Astrocyte (in vitro differentiated cells and primary cell): ENCODE results near the gene THRA. TPM values are rescaled to one million over a fixed set of nuclear protein-coding genes. Genes with fewer than 3 reads are reported as not detected.

Experiments
- DNase-seq: peaks from one replicate; pipeline ENCODE4 v3.0.0-alpha.2; 2010; ENCODE audit warnings: low read depth
- FAIRE-seq: peaks from 2 replicates; lab custom pipeline; 2011; peaks lifted over from hg19 to GRCh38; lab: Jason Lieb, UNC
- H2AFZ ChIP-seq: 2 replicates; pipeline ENCODE4 v1.6.0; 2012; ENCODE audit warnings: low read depth, low read length, inconsistent platforms
- H3K27ac ChIP-seq: 2 replicates; pipeline ENCODE4 v1.5.1; 2011; ENCODE audit warnings: low read depth, low read length, inconsistent platforms
- H3K27me3 ChIP-seq: 2 replicates; pipeline ENCODE4 v1.6.0; 2011; ENCODE audit warnings: low read length, inconsistent platforms; ENCODE audit not compliant: insufficient read depth
- H3K36me3 ChIP-seq: 2 replicates; pipeline ENCODE4 v1.5.1; 2011; ENCODE audit warnings: low read length, inconsistent platforms; ENCODE audit not compliant: insufficient read depth
- H3K4me1 ChIP-seq: 2 replicates; pipeline ENCODE4 v1.5.1; 2011; ENCODE audit warnings: low read length, inconsistent platforms; ENCODE audit not compliant: insufficient read depth
- H3K4me2 ChIP-seq: 2 replicates; pipeline ENCODE4 v1.6.0; 2012; ENCODE audit warnings: low read length, inconsistent platforms
- H3K4me3 ChIP-seq: 2 replicates; pipeline ENCODE4 v1.5.1; 2011; ENCODE audit warnings: low read depth, mild to moderate bottlenecking, low read length, inconsistent platforms; ENCODE audit not compliant: insufficient read depth
- H3K79me2 ChIP-seq: 2 replicates; pipeline ENCODE4 v1.6.0; 2012; ENCODE audit warnings: mild to moderate bottlenecking, low read length, inconsistent platforms; ENCODE audit not compliant: insufficient read depth
- H3K9ac ChIP-seq: 2 replicates; pipeline ENCODE4 v1.6.0; 2012; ENCODE audit warnings: mild to moderate bottlenecking, low read length, inconsistent platforms
- H3K9me3 ChIP-seq: 2 replicates; pipeline ENCODE4 v1.5.1; 2012; ENCODE audit warnings: low read depth, mild to moderate bottlenecking, low read length, inconsistent platforms; ENCODE audit not compliant: insufficient read depth
- H4K20me1 ChIP-seq: 2 replicates; pipeline ENCODE4 v1.6.0; 2012; ENCODE audit warnings: low read length, inconsistent platforms; ENCODE audit not compliant: insufficient read depth
- H3K27ac Mint-ChIP-seq: one replicate; pipeline ENCODE4 v1.8.0; 2021; ENCODE audit warnings: mild to moderate bottlenecking, mixed read lengths; ENCODE audit not compliant: unreplicated experiment
- H3K27me3 Mint-ChIP-seq: one replicate; pipeline ENCODE4 v1.8.0; 2021; ENCODE audit warnings: low read depth, mixed read lengths; ENCODE audit not compliant: unreplicated experiment
- H3K36me3 Mint-ChIP-seq: one replicate; pipeline ENCODE4 v1.8.0; 2021; ENCODE audit warnings: low read depth, mixed read lengths; ENCODE audit not compliant: unreplicated experiment
- H3K4me1 Mint-ChIP-seq: one replicate; pipeline ENCODE4 v1.8.0; 2021; ENCODE audit warnings: low read depth, mixed read lengths; ENCODE audit not compliant: unreplicated experiment
- H3K4me3 Mint-ChIP-seq: one replicate; pipeline ENCODE4 v1.8.0; 2021; ENCODE audit warnings: mild to moderate bottlenecking, moderate library complexity, mixed read lengths; ENCODE audit not compliant: unreplicated experiment
- H3K9me3 Mint-ChIP-seq: one replicate; pipeline ENCODE4 v1.8.0; 2021; ENCODE audit warnings: mild to moderate bottlenecking, mixed read lengths; ENCODE audit not compliant: unreplicated experiment
- EZH2 ChIP-seq: IDR thresholded peaks from 2 replicates; pipeline ENCODE4 v1.6.1; 2012; ENCODE audit warnings: mild to moderate bottlenecking, low read length, inconsistent platforms; ENCODE audit not compliant: insufficient read depth
- total RNA-seq: library from RNA; stranded (reverse); gene quantifications from 2 replicates; pipeline ENCODE4 v1.2.1, GENCODE V29; 2021
- TF ChIP-seq, protein P1 (sequence below): IDR thresholded peaks from 2 replicates; pipeline ENCODE4 v1.5.1; 2011; ENCODE audit warnings: low read depth, mild to moderate bottlenecking, inconsistent platforms, low read length, moderate library complexity; ENCODE audit not compliant: insufficient read depth

The THRA gene
- total RNA-seq, 1 donor from 2014 or later: 16.7 TPM

DNA sequence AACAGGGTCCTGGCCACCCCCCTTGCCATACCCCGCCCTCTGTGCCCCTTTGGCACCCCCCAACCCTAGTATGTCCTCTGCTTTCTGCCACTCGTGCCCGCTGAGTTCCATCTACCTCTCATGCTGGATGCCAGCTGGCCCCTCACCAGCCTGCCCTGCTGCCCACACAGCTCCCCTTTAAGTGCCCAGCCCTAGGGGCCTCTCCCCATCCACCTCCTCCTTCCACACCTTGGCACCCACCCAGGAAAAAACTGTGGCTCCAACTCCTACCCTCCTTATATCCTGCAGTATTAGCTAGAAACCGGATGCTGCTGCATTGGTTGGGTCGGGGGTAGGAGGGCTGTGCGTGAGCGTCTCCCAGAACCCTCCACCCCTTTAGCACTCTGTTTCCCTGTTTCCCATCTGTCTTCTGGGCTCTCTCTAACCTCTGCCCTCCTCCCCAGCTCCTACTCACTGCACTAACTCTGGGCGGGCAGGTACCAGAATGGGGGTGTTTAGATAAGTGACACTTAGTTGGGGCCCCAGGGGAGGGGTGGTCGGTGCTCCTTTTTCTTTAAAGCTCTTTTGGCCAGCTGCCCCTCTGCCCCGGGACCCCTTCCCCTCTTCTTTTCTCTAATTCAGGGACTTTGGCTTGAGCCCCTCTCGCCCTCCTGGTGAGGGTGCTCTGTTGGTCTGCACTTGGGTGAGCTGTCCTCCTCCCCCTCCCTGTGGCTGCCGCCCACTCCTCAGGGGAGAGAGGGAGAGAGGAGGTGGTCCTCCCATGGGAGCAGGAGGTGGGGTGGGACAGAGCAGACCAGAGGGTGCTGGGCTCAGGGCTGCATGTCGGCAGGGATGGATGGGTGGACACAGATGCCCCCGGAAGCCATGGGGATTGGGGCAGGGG, 27.7 kb downstream of the THRA start:
- Mint-ChIP-seq H3K27ac (no peak overlapping the region), H3K27me3 (no peaks in the 10 kb centered on the region)
- H3K36me3 ChIP-seq: peaks cover 12% of the 10 kb centered on the region

GRCh38 chr17:40091691-40092397, 29.1 kb downstream of the THRA start:
- no peak overlapping the region for H3K27ac Mint-ChIP-seq
- Histone ChIP-seq H3K9me3 (no peaks in the 10 kb centered on the region), H3K9ac (no peak overlapping the region), H3K4me3 (no peak overlapping the region), H3K36me3 (peaks cover 9% of the 10 kb centered on the region), H3K79me2 (no peaks in the 10 kb centered on the region), H3K27me3 (no peaks in the 10 kb centered on the region), H4K20me1 (peaks cover 2% of the 10 kb centered on the region), H2AFZ (no peak overlapping the region), H3K4me1 (peaks cover 2% of the 10 kb centered on the region), H3K27ac (no peak overlapping the region), H3K4me2 (no peak overlapping the region)
- peaks cover 16% of the 10 kb centered on the region for H3K4me1 Mint-ChIP-seq
- TF ChIP-seq, protein P1, sequence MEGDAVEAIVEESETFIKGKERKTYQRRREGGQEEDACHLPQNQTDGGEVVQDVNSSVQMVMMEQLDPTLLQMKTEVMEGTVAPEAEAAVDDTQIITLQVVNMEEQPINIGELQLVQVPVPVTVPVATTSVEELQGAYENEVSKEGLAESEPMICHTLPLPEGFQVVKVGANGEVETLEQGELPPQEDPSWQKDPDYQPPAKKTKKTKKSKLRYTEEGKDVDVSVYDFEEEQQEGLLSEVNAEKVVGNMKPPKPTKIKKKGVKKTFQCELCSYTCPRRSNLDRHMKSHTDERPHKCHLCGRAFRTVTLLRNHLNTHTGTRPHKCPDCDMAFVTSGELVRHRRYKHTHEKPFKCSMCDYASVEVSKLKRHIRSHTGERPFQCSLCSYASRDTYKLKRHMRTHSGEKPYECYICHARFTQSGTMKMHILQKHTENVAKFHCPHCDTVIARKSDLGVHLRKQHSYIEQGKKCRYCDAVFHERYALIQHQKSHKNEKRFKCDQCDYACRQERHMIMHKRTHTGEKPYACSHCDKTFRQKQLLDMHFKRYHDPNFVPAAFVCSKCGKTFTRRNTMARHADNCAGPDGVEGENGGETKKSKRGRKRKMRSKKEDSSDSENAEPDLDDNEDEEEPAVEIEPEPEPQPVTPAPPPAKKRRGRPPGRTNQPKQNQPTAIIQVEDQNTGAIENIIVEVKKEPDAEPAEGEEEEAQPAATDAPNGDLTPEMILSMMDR: no peak
- TF ChIP-seq EZH2: no peak
- FAIRE-seq: no peak
- DNase-seq: no peak
- H3K27me3 Mint-ChIP-seq: no peaks in the 10 kb centered on the region
- H3K36me3 Mint-ChIP-seq: peaks cover 31% of the 10 kb centered on the region
- H3K4me3 Mint-ChIP-seq: no peak overlapping the region
- H3K9me3 Mint-ChIP-seq: no peaks in the 10 kb centered on the region

More for the DNA sequence above, 27.7 kb downstream of the THRA start:
- Histone ChIP-seq H3K27ac (no peak overlapping the region), H3K27me3 (no peaks in the 10 kb centered on the region), H3K4me2 (no peak overlapping the region), H4K20me1 (peaks cover 2% of the 10 kb centered on the region), H3K79me2 (no peaks in the 10 kb centered on the region), H3K9me3 (no peaks in the 10 kb centered on the region), H3K4me1 (peaks cover 2% of the 10 kb centered on the region), H3K4me3 (no peak overlapping the region), H3K9ac (no peak overlapping the region), H2AFZ (no peak overlapping the region)
- H3K4me1 Mint-ChIP-seq: peaks cover 16% of the 10 kb centered on the region
- H3K9me3 Mint-ChIP-seq: no peaks in the 10 kb centered on the region
- no peak overlapping the region for H3K4me3 Mint-ChIP-seq
- no peak for FAIRE-seq
- H3K36me3 Mint-ChIP-seq: peaks cover 24% of the 10 kb centered on the region
- TF ChIP-seq, protein P1: no peak
- TF ChIP-seq EZH2: no peak
- no peak for DNase-seq
